Skin of body (tissue), 2 donors: ENCODE results near the gene PARP12. TPM values are rescaled to one million over a fixed set of nuclear protein-coding genes. Genes with fewer than 3 reads are reported as not detected.

ENCODE experiments used
- small RNA-seq: library from RNA; depleted of rRNA; stranded (forward); fragments of <200 nt; gene quantifications from one replicate; pipeline ENCODE3, GENCODE V24; 2014; ENCODE audit warnings: low replicate concordance
- total RNA-seq: library from RNA; depleted of rRNA; stranded (reverse); fragments of >200 nt; gene quantifications from one replicate; pipeline ENCODE4 v1.2.3, GENCODE V29; 2014

The PARP12 gene
- total RNA-seq, 1 donor from 2014 or later, result 20.7 TPM

Small RNA genes lying within 50 kb of the gene (small RNA-seq; reads per million reads assigned to genes)
- not detected for gene RF00019

Other genes with a start within 250 kb of the PARP12 start
- gene TBXAS1, start 233.7 kb downstream of the PARP12 start, total RNA-seq, result 6.2 TPM
- gene KDM7A, start 114.0 kb upstream of the PARP12 start, total RNA-seq, result 26.2 TPM